T-helper 9 cell (primary cell): ENCODE data around the gene SLC16A10.
A peak's percentile ranks its signal among the peaks of the same experiment; 100 is the strongest.
"Not testable (repeated sequence)": the region's sequence is repeated elsewhere in the genome, so short reads cannot be mapped to it uniquely, and the experiment has no call there.

Experiments
- DNase-seq: peaks from one replicate; pipeline ENCODE4 v3.0.0-alpha.2; 2020

The SLC16A10 gene

GRCh38 chr6:111087871-111088667 is 766 bp downstream of the SLC16A10 start:
- peak; percentile 43 for DNase-seq

- no peak for DNase-seq
Observed at GRCh38 chr6:111088668-111089003, 1.3 kb downstream of the SLC16A10 start.

GRCh38 chr6:111090766-111091165 is 3.5 kb downstream of the SLC16A10 start:
- no peak for DNase-seq

GRCh38 chr6:111091987-111092386 is 4.7 kb downstream of the SLC16A10 start:
- DNase-seq = no peak

- not testable (repeated sequence) for DNase-seq
Observed at GRCh38 chr6:111095488-111095887, 8.2 kb downstream of the SLC16A10 start.

- DNase-seq = peak; percentile 2
Observed at GRCh38 chr6:111096246-111096645, 8.9 kb downstream of the SLC16A10 start.

- DNase-seq = no peak
Observed at GRCh38 chr6:111098597-111098996, 11.3 kb downstream of the SLC16A10 start.

GRCh38 chr6:111101987-111102386 is 14.7 kb downstream of the SLC16A10 start:
- no peak for DNase-seq

GRCh38 chr6:111105578-111105977 is 18.3 kb downstream of the SLC16A10 start:
- no peak for DNase-seq

GRCh38 chr6:111107589-111107988 is 20.3 kb downstream of the SLC16A10 start:
- no peak for DNase-seq

GRCh38 chr6:111110036-111110435 is 22.7 kb downstream of the SLC16A10 start:
- DNase-seq = no peak

GRCh38 chr6:111113336-111114086 is 26.2 kb downstream of the SLC16A10 start:
- no peak for DNase-seq

GRCh38 chr6:111114087-111114443 is 26.8 kb downstream of the SLC16A10 start:
- no peak for DNase-seq

GRCh38 chr6:111114482-111114881 is 27.2 kb downstream of the SLC16A10 start:
- DNase-seq = no peak

- DNase-seq = no peak
Observed at GRCh38 chr6:111118826-111119225, 31.5 kb downstream of the SLC16A10 start.

- no peak for DNase-seq
Observed at GRCh38 chr6:111119571-111120329, 32.4 kb downstream of the SLC16A10 start.

- no peak for DNase-seq
Observed at GRCh38 chr6:111121789-111122350, 34.6 kb downstream of the SLC16A10 start.

GRCh38 chr6:111122458-111123286 is 35.4 kb downstream of the SLC16A10 start:
- DNase-seq = no peak

- no peak for DNase-seq
Observed at GRCh38 chr6:111124406-111124805, 37.1 kb downstream of the SLC16A10 start.

- DNase-seq = no peak
Observed at GRCh38 chr6:111129013-111129412, 41.7 kb downstream of the SLC16A10 start.

GRCh38 chr6:111131018-111131417 is 43.7 kb downstream of the SLC16A10 start:
- not testable (repeated sequence) for DNase-seq

GRCh38 chr6:111132669-111133068 is 45.4 kb downstream of the SLC16A10 start:
- DNase-seq = not testable (repeated sequence)
